Fibroblast of the conjunctiva (primary cell): Measurements from ENCODE around the gene MRPL37.

ENCODE experiments used
- DNase-seq: peaks from one replicate; pipeline ENCODE4 v3.0.0-alpha.2; 2010; ENCODE audit warnings: low read depth

Gene MRPL37

DNA sequence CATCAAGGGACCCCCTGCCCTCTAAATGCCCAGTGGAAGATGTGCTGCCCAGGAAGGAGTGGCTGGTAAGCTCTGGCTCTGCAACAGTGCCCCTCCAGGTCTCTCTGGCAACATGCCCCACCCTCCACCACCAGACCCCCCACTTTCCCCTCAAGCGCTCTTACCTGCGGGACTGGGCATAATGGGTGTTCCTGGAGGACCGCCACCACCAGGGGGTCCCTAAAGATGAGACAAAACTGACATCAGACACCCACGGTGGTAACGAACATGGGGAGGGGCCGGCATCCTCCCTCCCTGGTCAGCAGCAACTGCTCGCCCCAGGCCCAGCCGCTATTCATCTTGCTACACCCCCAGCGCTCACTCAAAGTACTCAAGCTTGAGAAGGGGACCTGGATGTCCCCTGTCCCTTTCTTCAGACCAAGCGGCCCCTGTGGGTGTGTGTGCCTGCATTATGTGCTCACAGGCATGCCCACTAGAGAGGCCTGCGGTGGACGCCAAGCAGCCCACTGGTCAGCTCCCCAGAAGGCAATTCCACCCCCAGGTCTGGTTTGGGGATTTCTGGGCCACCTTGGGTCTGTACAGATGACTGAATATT lies 40.9 kb downstream of the MRPL37 start:
- no peak for DNase-seq

GRCh38 chr1:54241364-54241763 lies 41.4 kb downstream of the MRPL37 start:
- no peak for DNase-seq

GRCh38 chr1:54243022-54243421 lies 43.1 kb downstream of the MRPL37 start:
- no peak for DNase-seq

DNA sequence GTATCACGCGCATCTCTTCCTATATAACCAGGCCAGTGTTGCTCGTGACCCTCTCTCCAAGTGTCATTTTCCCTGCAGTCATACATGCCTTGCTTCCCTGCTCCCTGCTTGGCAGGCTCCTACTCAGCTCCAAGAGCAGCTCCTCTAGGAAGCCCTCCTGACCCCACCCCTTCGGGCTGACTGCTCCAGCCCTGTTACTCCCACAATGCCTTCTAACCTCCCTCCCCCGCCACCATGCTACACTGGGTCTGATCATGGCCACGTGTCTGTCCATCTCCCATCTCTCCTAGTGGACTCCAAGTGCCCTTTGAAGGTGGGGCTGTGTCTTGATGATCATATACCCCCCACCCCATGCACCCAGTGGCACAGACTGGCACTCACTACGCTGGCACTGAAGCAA lies 44.7 kb downstream of the MRPL37 start:
- DNase-seq, result no peak

- DNase-seq, result no peak
These were observed 45.5 kb downstream of the MRPL37 start for GRCh38 chr1:54245501-54245900.

GRCh38 chr1:54246116-54246721 lies 46.3 kb downstream of the MRPL37 start:
- DNase-seq, result no peak

GRCh38 chr1:54247863-54248515 lies 48.0 kb downstream of the MRPL37 start:
- no peak for DNase-seq

GRCh38 chr1:54248966-54249365 lies 49.0 kb downstream of the MRPL37 start:
- no peak for DNase-seq

DNA sequence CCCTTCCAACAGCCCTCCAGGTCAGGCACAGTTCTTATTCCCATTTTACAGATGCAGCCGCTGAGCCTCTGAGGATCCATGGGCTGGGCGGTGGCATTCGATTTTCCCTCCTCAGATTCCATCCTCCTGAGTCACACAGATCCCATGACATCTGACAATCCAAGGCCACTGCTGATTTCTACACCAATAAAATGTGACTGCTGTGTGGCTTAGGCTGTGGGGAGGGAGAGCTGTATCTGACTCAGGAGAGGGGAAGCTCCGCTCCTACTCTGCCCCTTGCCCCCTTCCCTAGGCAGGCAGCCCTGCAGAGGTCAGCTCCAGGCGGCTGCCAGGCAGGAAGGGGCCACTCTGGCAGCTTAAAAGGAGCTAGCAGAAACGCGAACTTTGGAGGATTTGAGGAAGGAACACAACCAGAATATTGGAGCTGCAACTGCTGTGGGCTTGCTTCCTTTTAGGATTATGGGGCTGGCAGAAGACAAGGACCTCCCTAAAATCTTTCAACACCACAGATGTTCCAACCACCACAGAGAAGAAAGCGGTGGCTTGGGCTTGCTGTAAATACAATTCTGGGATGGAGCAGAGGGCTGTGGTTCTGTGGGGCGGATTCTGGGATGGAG lies 50.0 kb downstream of the MRPL37 start:
- DNase-seq, result no peak

GRCh38 chr1:54250670-54251069 lies 50.7 kb downstream of the MRPL37 start:
- no peak for DNase-seq

DNA sequence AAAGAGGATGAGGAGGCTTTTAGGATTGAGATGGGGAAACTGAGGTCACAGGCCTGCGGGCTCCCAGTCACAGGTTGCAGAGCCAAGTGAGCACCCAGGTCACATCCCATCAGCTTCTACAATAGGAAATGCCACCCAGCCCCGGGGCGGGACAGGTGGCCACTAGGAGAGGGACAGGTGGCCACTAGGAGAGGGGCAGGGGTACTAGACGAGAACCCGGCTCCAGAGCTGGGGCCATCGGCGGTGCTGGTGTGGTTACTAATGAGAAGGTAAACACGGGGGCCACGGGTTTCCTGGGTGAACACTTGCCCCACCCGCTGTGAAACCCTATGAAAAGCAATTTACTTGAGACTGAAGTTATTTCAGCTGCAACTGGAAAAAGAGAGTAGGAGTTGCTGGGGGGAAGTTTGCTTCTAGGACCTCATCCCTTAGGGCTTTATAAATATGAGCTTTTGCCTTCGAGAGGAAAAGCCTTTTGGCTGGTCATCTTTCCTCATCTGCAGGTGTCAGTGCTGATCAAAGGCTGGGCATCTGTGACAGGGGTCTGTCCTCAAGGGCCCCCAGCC lies 52.5 kb downstream of the MRPL37 start:
- DNase-seq, result no peak

DNA sequence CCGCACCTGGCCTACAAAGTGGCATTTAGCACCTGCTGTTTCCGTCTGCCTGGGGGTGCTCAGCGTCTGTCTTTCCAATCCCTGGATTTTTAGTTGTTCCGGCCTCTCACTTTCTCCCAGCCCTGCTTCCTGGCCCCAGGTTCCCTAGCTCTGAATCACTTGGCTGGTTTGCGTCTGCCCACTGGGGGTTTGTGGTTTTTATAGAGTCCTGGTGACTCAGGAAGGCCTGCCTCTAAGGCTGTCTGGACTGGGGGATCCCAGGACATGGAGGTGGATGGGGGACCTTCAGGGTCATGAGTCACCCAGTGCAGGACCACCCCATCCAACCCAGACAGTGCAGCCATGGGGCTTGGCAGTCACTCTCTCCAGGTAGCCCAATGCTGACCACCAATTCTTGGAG lies 53.5 kb downstream of the MRPL37 start:
- DNase-seq, result peak; percentile 47

- DNase-seq, result no peak
These were observed 54.1 kb downstream of the MRPL37 start for GRCh38 chr1:54254055-54254454.

GRCh38 chr1:54255026-54255702 lies 55.2 kb downstream of the MRPL37 start:
- no peak for DNase-seq

DNA sequence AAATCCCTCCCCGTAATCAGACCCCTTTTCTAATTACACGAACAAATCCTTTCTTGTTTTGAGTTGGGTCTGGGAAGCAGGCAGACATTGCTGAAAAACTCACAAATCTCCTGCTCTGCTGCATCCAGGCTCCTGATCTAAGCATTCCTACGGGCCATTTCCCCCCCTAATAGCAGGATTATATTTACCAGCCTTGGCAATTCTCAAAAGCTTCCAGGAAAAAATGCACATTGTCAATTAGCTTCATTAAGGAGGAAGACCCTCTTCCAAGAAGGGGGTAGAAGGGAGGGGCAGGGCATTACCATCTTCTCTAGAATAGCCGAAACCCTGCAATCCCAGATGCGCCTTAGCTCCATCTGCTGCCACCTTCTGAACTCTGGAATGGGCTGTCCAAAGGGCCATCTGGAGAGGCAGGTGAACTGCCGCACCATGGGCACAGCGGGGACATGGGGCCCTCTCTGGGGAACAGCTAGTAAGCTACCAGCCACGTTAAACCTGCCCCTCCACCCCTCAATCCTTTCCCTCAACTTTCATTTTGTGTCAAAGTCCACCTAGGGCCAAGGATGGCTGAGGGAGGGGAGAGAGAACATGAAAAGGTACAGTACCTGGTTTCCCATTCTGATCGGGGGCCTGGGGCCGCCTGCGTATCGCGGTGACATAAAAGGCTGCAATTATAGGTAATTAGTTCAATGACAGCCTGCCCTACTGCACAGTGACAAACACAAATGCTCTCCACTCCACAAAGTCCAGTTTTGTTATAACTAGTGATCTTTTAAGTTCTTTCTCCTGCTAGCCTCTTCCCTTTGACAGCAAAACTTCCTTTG lies 56.8 kb downstream of the MRPL37 start:
- DNase-seq, result no peak

DNA sequence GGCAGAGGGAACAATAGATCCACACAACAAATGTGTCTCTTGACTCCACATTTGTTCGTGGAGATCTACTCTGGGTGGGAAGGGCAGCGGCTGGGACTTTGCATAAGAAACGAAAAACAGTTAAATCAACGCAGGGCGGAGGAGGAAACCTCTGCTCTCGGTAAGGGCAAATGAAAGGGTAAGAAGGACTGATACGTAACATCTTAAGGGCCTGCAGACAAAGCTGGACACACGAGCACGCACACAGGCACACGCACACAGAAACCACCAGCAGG lies 57.3 kb downstream of the MRPL37 start:
- DNase-seq, result no peak

- DNase-seq, result no peak
These were observed 57.9 kb downstream of the MRPL37 start for GRCh38 chr1:54257876-54258275.

DNA sequence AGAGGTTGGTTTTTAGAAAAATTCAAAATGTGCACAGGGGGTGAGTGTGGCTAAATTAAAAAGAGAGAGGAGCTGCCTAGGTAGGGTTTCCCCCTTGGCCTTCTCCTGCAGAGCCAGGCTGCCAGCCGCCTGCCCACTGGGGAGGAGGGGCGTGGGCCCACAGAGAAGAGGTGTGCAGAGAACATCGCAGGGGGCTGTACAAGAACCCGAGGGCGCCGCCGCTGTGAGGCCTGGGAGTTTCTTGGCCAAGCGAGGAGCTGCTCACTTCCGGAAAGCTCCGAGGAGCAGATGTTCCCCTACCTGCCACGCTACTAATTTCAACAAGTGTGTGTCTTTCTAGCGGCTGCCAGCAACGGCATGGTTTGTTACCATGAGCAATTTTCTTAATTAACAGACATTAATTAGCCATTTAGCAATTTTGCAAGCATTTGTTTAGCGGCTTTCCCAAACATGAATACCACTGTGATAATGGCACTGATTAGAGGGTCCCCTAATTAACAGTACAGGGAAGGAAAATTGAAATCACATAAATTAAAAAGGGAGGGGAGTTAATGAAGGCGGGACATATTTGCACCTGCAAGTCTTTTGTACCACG lies 59.7 kb downstream of the MRPL37 start:
- DNase-seq, result no peak

DNA sequence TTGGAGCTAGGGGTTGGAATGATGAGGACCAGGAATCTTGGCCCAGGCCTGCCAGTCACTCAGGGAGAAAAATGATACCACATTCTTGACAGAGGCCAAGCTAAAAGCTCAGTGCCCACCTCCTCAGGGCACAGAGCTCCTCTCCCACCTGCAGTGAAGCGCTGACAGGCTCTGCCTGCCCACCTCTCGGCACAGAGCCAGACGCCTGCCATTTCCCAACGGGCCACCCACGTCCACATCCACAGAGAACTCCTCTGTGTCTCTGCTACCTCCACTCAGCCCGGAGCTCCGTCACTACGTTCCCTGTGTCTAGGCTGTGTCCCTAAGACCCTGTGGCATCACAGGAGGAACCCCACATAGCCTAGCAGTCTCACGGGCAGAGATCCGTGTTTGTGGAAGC lies 60.8 kb downstream of the MRPL37 start:
- DNase-seq, result no peak

DNA sequence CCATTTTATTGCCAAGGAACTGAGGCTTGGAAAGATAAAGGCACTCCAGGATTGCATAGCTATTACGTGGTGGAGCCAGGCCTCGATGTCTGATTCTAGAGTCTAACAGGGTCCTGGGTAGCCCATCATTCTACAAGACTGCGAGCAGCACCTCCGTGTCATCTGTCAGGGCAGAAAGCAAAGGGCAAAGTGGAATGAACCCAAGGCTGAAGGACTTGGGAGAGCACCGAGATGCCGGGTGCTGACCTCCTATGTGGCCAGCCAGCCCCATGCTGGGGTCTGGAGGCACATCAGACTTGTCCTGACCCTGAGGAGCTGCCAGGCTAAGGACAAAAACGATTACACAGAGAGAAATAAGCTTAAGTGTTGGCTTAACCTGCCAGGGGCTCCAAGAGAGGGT lies 62.3 kb downstream of the MRPL37 start:
- DNase-seq, result no peak

GRCh38 chr1:54263601-54264226 lies 63.7 kb downstream of the MRPL37 start:
- no peak for DNase-seq
